H7 (cell line): Measurements from ENCODE around the gene MC5R. TPM values are rescaled to one million over a fixed set of nuclear protein-coding genes. Genes with fewer than 3 reads are reported as not detected.
A peak's percentile ranks its signal among the peaks of the same experiment; 100 is the strongest.

Source experiments
- DNase-seq: peaks from one replicate; pipeline ENCODE4 v3.0.0; 2012
- H3K27me3 ChIP-seq: 2 replicates; pipeline ENCODE4 v1.6.0; 2011; ENCODE audit warnings: mild to moderate bottlenecking, low read length; ENCODE audit not compliant: control insufficient read depth, insufficient read depth
- H3K36me3 ChIP-seq: replicated peaks from 2 replicates; pipeline ENCODE4 v1.5.1; 2011; ENCODE audit warnings: low read length; ENCODE audit not compliant: control insufficient read depth, insufficient read depth
- H3K4me3 ChIP-seq: 2 replicates; pipeline ENCODE4 v1.5.1; 2011; ENCODE audit warnings: low read depth, mild to moderate bottlenecking, control low read depth, low read length, moderate library complexity; ENCODE audit not compliant: insufficient read depth
- total RNA-seq: library from RNA; depleted of rRNA; stranded (reverse); fragments of >200 nt; shearing (Covaris generic); gene quantifications from 2 replicates; pipeline ENCODE4 v1.2.3, GENCODE V29; 2014; rRNA removed

The MC5R gene
- total RNA-seq, result 0.37 TPM in 1 of 2 replicates, not detected in the other

DNA sequence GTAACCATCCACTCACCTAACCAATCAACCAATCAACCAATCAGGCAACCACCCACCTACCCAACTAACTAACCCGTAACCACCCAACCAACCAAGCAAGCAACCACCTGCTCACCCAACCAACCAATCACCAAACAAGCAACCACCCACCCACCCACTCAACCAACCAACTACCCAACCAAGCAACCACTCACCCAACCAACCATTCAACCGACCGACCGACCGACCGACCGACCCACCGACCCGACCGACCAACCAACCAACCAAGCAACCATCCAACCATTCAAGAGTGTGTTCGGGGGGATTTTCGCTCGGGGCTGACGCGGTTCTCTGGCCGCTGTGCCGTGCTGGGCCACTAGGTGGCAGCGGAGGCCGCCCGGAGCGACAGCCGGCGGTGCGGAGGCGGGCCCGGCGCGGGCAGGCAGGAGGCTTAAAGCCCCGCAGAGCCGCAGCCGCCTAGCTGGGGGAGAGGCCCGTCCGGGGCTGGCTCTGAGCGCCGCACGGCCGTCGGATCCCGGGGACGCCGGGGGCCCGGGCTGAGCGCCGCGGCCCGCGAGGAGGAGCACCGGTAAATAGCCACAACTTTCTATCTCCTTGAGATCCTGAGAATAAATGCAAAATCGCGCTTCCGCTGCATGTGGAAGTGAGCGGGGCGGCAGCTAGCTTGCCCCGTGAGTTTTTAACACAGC lies at the start of gene MC5R:
Gene MC5R, plus strand, starts transcription at position 443 of the 689 bp plus-strand sequence. CDS start 1,617 bp downstream, outside the sequence.
- peak; percentile 96 for DNase-seq
- H3K36me3 ChIP-seq, result no peaks in the 10 kb centered on the region
- H3K27me3 ChIP-seq, result peaks cover 7% of the 10 kb centered on the region
- H3K4me3 ChIP-seq, result peak within 1 kb of the TSS; percentile 29; the same call in 1 of the 2 replicates

GRCh38 chr18:13775058-13775457 lies 48.9 kb upstream of the MC5R start:
- Histone ChIP-seq H3K4me3 (no peak overlapping the region), H3K36me3 (no peaks in the 10 kb centered on the region), H3K27me3 (no peaks in the 10 kb centered on the region)
- no peak for DNase-seq

DNA sequence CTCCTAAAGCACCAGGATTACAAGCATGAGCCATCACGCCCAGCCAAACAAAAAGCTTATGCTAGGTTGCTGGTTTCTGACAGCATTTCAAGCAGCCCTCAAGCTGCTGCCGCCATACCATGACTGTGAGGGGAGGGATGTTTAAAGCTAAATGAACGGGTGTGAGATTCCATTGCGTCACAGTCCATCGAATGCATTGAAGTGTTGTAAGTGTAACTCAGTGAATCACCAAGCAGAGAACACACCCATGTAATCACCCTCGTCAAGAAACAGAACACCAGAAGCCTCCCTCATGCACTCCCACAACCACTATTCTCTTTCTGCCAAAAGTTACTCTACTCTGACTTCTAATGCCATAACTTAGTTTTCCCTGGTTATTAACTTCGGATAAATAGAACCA lies 32.8 kb upstream of the MC5R start:
- no peak for DNase-seq
- no peak overlapping the region for H3K4me3 ChIP-seq

DNA sequence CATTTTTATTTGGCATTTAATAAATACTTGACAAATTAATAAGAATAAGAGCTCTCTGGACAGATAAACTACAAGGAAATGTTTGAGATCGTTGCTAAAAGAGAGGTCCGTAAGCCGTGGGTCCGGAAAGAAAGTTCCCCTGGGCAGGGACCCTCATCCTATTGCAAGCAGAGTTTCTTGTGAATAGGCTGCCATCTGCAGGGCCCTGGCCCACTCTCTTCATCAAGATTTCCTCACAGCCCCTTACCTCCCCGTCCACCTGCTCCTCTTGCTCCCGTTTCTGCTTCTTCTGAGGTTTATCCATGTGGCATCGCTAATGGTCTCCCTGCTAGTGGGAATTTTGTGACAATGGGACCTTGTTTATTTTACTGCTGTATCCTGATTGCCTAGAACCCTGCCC lies 30.1 kb upstream of the MC5R start:
- H3K4me3 ChIP-seq, result no peak overlapping the region
- peak; percentile 68 for DNase-seq
- H3K27me3 ChIP-seq, result no peaks in the 10 kb centered on the region
- no peaks in the 10 kb centered on the region for H3K36me3 ChIP-seq

More for the DNA sequence above, 32.8 kb upstream of the MC5R start:
- Histone ChIP-seq H3K36me3 (no peaks in the 10 kb centered on the region), H3K27me3 (no peaks in the 10 kb centered on the region)

DNA sequence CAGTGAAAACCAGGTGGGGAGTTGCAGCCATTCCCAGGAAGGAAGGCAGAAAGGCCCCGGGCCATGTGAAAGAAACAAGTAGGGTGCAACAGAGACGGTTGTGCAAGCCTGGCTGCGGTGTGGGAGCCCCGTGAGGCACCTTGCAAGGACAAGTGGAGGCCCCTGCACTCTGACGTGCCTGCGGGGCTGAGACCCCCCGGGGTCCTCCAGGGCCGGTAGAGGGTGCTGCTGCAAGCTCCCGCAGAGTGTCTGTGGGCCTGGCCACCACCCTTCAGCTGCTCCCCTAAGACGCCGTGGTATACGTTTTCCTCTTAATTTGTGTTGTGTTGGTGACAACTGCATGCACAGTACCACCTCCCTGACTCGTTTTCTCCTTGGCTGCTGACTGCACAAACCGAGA lies 27.4 kb upstream of the MC5R start:
- Histone ChIP-seq H3K4me3 (no peak overlapping the region), H3K27me3 (peaks cover 11% of the 10 kb centered on the region), H3K36me3 (no peaks in the 10 kb centered on the region)
- DNase-seq, result no peak

- no peak overlapping the region for H3K4me3 ChIP-seq
- no peak for DNase-seq
- H3K36me3 ChIP-seq, result no peaks in the 10 kb centered on the region
- H3K27me3 ChIP-seq, result peaks cover 14% of the 10 kb centered on the region
Measured at GRCh38 chr18:13797157-13797611, 26.8 kb upstream of the MC5R start.

DNA sequence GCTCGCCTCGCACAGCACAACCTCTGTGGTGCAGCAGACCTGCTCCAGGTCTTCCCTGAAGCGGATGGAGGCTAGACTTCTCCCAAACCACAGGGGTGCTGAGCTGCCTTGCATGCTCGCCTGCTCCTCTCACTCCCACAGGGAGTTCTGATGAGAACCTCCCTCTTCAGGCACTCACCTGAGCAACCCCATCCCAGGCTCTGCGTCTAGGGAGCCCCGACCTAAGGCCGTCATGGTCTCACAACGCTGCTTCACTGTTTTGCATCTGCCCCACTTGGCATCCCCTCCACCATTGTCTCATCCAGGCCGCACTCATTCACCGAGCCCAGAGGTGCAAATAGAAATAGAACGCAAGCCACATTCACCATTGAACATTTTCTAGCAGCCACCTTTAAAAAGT lies 24.6 kb upstream of the MC5R start:
- Histone ChIP-seq H3K27me3 (peaks cover 14% of the 10 kb centered on the region), H3K4me3 (no peak overlapping the region)
- no peak for DNase-seq

DNA sequence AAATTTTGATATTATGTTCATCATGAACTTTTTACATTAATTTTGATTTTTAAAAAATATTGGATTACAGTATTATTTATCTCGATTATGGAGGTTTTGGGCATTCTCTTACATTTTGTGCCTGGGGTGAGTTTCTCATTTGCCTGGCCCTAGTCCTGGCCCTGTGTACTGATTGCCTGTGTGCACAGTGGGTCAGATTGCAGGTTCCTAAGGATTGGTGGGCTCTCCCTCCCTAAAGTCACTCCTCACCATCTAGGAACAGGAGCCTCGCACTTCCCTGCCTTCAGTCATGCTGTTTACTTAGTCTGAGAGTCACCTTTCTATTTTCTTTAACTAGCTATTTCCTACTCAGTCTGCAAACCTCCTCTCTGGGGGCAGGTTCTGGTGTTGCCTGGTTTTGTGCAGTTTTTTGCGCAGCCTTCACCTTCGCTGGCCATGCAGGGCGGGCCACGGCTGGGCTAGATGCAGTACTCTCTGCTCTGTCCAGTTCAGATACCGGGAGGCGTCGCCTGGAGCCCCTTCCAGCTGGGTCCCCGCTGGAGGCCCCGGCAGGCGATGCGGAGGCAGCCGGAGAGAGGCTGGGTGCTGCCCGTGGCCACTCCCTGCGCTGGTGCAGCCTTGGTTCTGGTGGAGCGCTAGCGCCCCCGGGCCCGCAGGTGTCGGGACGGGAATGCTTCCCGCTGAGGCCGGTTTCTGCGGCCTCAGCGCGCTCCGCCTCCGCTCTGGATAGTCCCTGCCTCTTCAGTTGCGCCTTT lies 23.3 kb upstream of the MC5R start:
- peak; percentile 82 for DNase-seq
- Histone ChIP-seq H3K36me3 (no peaks in the 10 kb centered on the region), H3K4me3 (peak overlapping the region; percentile 30), H3K27me3 (peaks cover 14% of the 10 kb centered on the region)

More for the DNA sequence above, 24.6 kb upstream of the MC5R start:
- no peaks in the 10 kb centered on the region for H3K36me3 ChIP-seq

GRCh38 chr18:13801260-13801601 lies 22.7 kb upstream of the MC5R start:
- H3K36me3 ChIP-seq, result no peaks in the 10 kb centered on the region
- peak overlapping the region; percentile 30 for H3K4me3 ChIP-seq
- peaks cover 14% of the 10 kb centered on the region for H3K27me3 ChIP-seq
- no peak for DNase-seq

GRCh38 chr18:13804305-13804704 lies 19.6 kb upstream of the MC5R start:
- peaks cover 14% of the 10 kb centered on the region for H3K27me3 ChIP-seq
- no peaks in the 10 kb centered on the region for H3K36me3 ChIP-seq
- no peak for DNase-seq
- no peak overlapping the region for H3K4me3 ChIP-seq

DNA sequence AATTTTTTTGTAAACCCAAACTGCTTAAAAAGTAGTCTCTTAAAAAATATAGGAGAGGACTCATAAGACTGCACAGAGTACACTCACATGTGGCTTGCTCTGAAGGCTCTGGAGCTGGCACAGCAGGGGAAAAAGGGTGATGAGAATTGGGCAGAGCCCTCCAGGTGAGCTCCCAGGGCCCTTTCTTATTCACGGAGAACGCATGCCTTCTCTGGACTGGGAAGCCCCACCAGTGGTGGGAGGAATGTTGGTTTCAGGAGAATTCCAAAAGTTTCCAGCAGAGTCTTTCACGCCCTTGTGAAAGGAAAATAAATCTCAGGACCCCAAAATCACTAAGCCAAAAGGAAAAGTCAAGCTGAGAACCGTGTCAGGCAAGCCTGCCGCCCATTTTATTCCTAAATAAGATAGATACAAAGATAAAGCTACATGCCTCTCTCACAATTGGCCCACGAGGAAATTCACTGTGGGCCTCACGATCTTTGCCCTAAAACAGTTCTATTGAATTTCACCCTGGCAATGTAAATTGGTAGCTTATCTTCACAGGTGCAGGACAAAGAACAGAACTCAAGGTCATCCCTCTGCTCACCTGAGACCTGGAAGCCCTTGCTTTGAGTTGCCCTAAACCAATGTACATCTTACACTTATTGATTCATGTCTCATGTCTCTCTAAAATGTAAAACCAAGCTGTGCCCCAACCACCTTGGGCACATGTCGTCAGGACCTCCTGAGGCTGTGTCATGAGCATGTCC lies 15.5 kb upstream of the MC5R start:
- DNase-seq, result no peak
- H3K27me3 ChIP-seq, result no peaks in the 10 kb centered on the region
- H3K36me3 ChIP-seq, result no peaks in the 10 kb centered on the region
- H3K4me3 ChIP-seq, result no peak overlapping the region

- H3K4me3 ChIP-seq, result no peak overlapping the region
- no peak for DNase-seq
- no peaks in the 10 kb centered on the region for H3K36me3 ChIP-seq
- no peaks in the 10 kb centered on the region for H3K27me3 ChIP-seq
Measured at GRCh38 chr18:13809043-13809430, 14.9 kb upstream of the MC5R start.

DNA sequence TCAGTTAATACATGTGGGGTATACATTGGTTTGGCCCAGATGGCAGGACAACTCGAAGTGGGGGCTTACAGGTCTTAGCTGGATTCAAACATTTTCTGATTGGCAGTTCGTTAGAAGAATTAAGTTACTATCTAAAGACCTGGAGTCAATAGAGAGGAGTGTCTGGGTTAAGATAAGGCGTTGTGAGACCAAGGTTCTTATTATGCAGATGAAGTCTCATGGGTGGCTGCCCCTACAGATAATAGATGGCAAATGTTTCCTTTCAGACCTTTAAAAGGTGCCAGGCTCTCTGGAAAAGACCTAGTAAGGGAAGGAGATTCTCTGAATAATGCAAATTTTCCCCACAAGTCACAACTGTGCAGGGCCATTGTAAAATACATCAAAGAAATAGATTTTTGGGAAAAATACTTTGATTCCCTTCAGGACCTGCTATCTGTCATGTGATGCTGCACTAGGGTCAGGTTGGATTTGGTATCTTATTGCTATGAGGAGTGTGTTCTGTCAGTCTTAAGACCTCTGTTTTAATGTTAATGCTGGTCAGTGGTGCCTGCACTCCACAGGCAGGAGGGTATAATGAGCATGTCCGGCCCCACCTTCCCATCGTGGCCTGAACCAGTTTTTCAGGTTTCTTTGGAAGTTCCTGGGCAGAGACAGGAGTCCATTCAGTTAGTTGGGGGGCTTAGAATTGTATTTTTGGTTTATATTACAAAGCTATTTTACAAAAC lies 14.3 kb upstream of the MC5R start:
- Histone ChIP-seq H3K36me3 (no peaks in the 10 kb centered on the region), H3K27me3 (no peaks in the 10 kb centered on the region), H3K4me3 (no peak overlapping the region)
- DNase-seq, result no peak

DNA sequence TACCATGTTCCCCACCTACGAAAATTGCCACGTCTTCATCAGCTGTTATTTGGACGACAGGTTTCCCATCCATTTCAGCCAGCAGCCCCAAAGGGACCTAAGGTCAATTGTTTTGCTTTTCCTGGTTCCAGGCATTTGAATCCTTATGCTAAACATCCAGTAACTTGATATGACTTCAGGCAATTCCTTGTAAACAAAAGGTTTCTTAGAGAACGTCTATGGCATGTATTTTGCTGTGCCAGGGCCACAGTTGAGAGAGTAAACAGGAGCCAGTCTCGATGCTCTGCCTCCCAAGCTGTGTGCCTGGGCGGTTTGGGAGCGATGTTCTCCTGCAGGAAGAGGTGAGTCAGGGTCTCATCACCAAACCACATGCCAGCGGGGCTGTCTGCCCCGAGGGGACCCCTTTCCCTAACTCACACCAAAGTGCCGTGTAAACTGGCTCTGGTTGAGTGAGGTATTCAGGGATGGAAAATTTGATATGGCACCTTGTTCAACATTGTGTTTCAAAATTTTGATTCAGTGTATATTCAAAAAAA lies 12.9 kb upstream of the MC5R start:
- no peaks in the 10 kb centered on the region for H3K27me3 ChIP-seq
- no peaks in the 10 kb centered on the region for H3K36me3 ChIP-seq
- DNase-seq, result no peak
- H3K4me3 ChIP-seq, result no peak overlapping the region
